ENCODE results near the gene MRC1.

The MRC1 gene

DNA sequence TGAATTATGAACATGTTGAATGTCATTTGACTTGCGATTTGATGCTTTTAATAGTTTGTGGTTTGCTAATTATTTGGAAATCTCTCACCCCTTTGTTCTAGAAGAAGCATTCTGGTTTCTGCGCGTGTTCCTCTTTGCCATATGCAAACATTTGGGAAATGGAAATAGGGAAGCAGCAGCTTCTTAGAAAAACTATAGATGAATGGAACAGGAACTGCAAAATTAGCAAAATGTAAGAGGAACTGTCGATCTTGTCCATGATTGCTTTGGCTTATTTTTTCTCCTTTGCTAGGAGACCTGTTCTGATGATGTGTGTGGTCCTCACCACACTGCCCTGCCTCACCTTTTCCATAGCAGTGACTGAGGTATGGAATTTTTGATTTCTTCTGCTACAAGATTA, 38.1 kb upstream of the MRC1 start:
- no peak for DNase-seq (ENCODE audit: low spot score)
- TF ChIP-seq CTCF (IDR thresholded peaks at IDR 0.05; ENCODE audit: borderline replicate concordance, control extremely low read depth, extremely low read depth, insufficient read depth, missing control alignments) = no peak
- in situ Hi-C loops (cut with MboI; ENCODE audit: low sequenced_read_pairs, unreplicated experiment) = no loop called here

GRCh38 chr10:17779784-17780183, 29.4 kb upstream of the MRC1 start:
- no peak for DNase-seq (ENCODE audit: low spot score)
- in situ Hi-C loops (cut with MboI; ENCODE audit: low sequenced_read_pairs, unreplicated experiment) = no loop called here
- no peak for TF ChIP-seq CTCF (IDR thresholded peaks at IDR 0.05; ENCODE audit: borderline replicate concordance, control extremely low read depth, extremely low read depth, insufficient read depth, missing control alignments)

DNA sequence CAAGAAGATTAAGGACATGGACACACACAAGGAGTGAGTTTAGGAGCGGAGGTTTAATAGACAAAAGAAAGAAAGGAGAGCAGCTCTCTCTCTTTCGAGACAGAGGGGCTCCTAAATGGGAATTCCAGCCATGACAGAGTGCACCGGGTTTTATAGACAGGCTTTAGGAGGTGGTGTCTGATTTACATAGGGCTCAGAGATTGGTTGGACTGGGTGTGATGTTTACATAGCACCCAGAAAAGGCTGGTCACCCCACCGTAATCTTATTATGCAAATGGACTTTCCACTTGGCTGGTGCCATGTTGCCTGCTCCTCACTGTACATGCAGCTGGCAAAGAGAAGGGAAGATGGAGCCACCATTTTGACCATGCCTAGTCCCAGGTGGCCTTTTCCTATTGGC, 28.4 kb upstream of the MRC1 start:
- no peak for TF ChIP-seq CTCF (IDR thresholded peaks at IDR 0.05; ENCODE audit: borderline replicate concordance, control extremely low read depth, extremely low read depth, insufficient read depth, missing control alignments)
- in situ Hi-C loops (cut with MboI; ENCODE audit: low sequenced_read_pairs, unreplicated experiment) = no loop called here
- no peak for DNase-seq (ENCODE audit: low spot score)

DNA sequence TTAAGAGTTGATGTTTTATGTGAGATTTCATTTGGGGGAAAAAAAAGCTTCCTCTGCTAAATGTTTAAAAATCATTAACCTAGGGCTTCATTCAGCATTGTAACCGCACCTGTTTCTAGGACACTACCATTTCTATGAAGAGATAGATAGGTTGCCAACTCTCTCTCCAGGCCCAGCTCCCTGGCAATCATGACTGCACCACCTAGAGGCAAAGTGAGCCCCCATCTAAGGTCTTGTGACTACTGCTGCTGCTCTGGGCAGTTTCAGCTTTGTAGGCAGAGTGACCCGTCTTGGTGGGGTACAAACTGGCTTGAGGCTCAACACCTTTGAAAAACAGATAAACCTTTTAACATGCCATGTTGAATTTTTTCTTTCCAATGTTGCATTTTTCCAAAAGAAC, 27.3 kb upstream of the MRC1 start:
- no peak for TF ChIP-seq CTCF (IDR thresholded peaks at IDR 0.05; ENCODE audit: borderline replicate concordance, control extremely low read depth, extremely low read depth, insufficient read depth, missing control alignments)
- no peak for DNase-seq (ENCODE audit: low spot score)
- in situ Hi-C loops (cut with MboI; ENCODE audit: low sequenced_read_pairs, unreplicated experiment) = no loop called here

DNA sequence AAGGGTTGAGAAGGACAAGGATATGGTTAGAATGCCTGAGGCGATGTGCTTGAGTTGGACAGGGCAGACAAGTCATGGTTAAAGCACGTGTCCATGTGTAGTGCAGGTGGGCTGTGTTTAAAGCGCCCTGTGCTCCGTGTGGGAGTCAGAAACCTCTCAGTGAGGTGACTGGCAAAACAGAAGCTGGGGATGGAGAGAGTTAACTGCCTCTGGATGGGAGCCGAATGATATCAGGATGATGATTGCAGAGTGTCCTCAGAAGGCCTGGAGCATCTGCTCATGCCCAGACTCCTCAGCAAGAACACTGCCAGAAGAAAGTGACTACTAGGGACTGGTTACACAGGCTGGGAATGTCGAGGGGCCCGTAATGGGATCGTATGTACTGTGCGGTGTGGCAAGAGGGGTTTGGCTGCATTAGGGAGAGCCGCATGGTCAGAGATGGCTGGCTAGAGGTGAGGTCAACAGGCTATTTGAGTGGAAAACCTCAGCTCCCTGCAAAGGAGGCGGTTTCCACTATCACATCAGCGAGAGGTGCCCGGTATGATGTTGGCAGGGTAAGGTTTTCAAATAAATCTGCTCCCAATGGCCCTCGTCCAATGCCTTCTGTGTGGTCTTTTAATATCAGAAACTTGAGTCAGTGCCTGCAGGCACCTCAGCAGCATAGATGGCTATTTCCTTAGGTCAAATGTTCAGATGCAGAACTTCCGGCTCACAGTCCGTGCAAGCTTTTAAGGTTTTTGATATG, 26.1 kb upstream of the MRC1 start:
- TF ChIP-seq CTCF (IDR thresholded peaks at IDR 0.05; ENCODE audit: borderline replicate concordance, control extremely low read depth, extremely low read depth, insufficient read depth, missing control alignments) = no peak
- DNase-seq (ENCODE audit: low spot score) = no peak
- in situ Hi-C loops (cut with MboI; ENCODE audit: low sequenced_read_pairs, unreplicated experiment) = no loop called here

DNA sequence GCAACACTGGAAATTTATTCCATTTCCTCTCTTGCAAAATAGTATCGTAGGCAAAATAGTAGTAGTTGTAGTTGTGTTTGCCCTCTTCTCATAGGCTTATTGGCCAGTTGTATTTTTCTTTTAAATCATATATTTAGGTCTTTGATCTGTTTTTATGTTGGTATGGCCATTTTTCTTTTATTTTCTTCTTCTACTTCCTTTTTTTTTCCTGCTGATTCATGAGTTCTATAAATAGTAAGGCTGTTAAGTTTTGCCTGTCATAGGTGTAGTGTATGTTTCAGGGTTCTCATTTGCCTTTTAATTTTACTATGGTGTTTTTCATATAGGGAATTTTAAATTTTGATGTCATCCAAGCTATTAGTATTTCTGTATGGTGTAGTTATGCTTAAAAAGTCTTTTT, 25.4 kb upstream of the MRC1 start:
- in situ Hi-C loops (cut with MboI; ENCODE audit: low sequenced_read_pairs, unreplicated experiment) = no loop called here
- no peak for TF ChIP-seq CTCF (IDR thresholded peaks at IDR 0.05; ENCODE audit: borderline replicate concordance, control extremely low read depth, extremely low read depth, insufficient read depth, missing control alignments)
- no peak for DNase-seq (ENCODE audit: low spot score)
